Memory B cell (primary cell): Measurements from ENCODE around the gene ZBTB8A.
"Not testable (repeated sequence)": the region's sequence is repeated elsewhere in the genome, so short reads cannot be mapped to it uniquely, and the experiment has no call there.

Experiments
- ATAC-seq: fragments of 150-1000 bp; cut with Tn5 transposase; 2 replicates; pipeline ENCODE4 v1.10.0; 2021; ENCODE audit warnings: low read depth, mild to moderate bottlenecking, moderate library complexity
- DNase-seq, 2 donors: peaks; one replicate each; pipeline ENCODE4 v3.0.0; 2022; ENCODE audit warnings: low spot score in 2 of 2
- H3K27ac Mint-ChIP-seq: one replicate; pipeline ENCODE4 v1.8.0; 2022; ENCODE audit warnings: mild to moderate bottlenecking, moderate library complexity, mixed read lengths
- H3K27me3 Mint-ChIP-seq: one replicate; pipeline ENCODE4 v1.8.0; 2022; ENCODE audit warnings: mixed read lengths
- H3K36me3 Mint-ChIP-seq: one replicate; pipeline ENCODE4 v1.8.0; 2022; ENCODE audit warnings: mild to moderate bottlenecking, mixed read lengths
- H3K4me1 Mint-ChIP-seq: one replicate; pipeline ENCODE4 v1.8.0; 2022; ENCODE audit warnings: mixed read lengths
- H3K4me3 Mint-ChIP-seq: one replicate; pipeline ENCODE4 v1.8.0; 2022; ENCODE audit warnings: mild to moderate bottlenecking, moderate library complexity, mixed read lengths
- H3K9me3 Mint-ChIP-seq: one replicate; pipeline ENCODE4 v1.8.0; 2022; ENCODE audit warnings: mixed read lengths

Gene ZBTB8A

GRCh38 chr1:32557035-32557434 is 17.8 kb downstream of the ZBTB8A start:
- not testable (repeated sequence) for H3K27me3 Mint-ChIP-seq, ATAC-seq, DNase-seq, H3K4me3 Mint-ChIP-seq, H3K27ac Mint-ChIP-seq, H3K36me3 Mint-ChIP-seq, H3K9me3 Mint-ChIP-seq, H3K4me1 Mint-ChIP-seq

DNA sequence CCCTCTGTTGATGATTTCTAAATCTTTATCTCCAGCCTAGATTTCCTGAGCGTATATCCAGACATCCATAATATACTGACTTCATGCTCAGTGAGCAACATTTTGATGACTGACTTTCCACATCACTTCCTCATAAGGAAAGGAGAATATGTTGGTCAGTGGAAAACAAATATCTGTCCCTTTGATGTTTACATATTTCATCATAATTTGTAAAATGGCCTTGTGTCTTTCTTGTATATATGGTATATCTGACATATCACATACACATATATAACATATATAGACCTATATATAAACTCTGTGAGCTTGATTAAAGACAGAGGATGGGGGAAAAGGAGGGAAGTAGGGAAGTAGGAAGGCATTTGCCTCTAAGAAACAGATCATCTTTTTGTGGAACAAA is 18.6 kb downstream of the ZBTB8A start:
- peaks cover 2% of the 10 kb centered on the region for H3K36me3 Mint-ChIP-seq
- no peaks in the 10 kb centered on the region for H3K9me3 Mint-ChIP-seq
- H3K27me3 Mint-ChIP-seq, result peaks cover 2% of the 10 kb centered on the region
- H3K4me3 Mint-ChIP-seq, result no peak overlapping the region
- ATAC-seq (no peak), DNase-seq (no peak)
- H3K4me1 Mint-ChIP-seq, result no peaks in the 10 kb centered on the region
- H3K27ac Mint-ChIP-seq, result no peak overlapping the region

DNA sequence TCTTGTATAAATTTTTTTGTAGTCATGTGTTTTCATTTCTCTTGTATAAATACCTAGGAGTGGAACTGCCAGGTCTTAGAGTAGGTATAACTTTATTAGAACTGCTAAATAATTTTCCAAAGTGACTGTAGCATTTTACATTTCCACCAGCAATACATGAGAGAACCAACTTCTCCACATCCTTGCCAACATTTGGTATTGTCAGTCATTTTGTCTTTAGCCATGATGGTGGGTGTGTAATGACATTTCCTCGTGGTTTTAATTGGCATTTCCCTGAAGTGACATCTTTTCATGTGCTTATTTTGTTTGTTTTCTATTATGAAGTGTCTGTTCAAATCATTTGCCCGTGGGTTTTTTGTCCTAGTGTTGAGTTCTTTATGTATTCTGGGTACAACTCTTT is 29.7 kb downstream of the ZBTB8A start:
- no peak overlapping the region for H3K27ac Mint-ChIP-seq
- H3K9me3 Mint-ChIP-seq, result no peaks in the 10 kb centered on the region
- H3K27me3 Mint-ChIP-seq, result no peaks in the 10 kb centered on the region
- no peaks in the 10 kb centered on the region for H3K4me1 Mint-ChIP-seq
- H3K36me3 Mint-ChIP-seq, result no peaks in the 10 kb centered on the region
- no peak for ATAC-seq
- no peak overlapping the region for H3K4me3 Mint-ChIP-seq
- no peak for DNase-seq

DNA sequence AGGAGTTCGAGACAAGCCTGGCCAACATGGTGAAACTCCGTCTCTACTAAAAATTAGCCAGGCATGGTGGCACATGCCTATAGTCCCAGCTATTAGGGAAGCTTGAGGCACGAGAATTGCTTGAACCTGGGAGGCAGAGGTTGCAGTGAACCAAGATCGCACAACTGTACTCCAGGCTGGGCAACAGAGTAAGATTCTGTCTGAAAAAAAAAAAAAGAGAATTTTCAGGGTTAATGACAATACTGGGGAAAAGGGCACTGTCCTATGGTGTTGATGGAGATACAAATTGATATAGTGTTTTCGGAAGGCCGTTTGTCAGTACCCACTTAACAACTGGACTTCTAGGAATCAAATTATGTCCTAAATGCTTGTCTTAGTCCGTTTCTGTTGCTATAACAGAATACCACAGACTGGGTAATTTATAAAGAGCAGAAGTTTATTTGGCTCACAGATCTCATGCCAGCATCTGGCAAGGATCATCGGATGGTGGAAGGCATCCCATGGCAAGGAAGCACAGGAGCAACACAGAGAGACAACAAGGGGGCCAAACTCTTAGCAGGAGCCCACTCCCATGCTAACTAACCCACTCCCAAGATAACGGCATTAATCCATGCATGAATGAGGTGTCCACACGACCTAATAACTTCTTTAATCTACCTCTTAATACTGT is 41.3 kb downstream of the ZBTB8A start:
- Mint-ChIP-seq H3K27me3 (no peaks in the 10 kb centered on the region), H3K4me3 (no peak overlapping the region), H3K27ac (no peak overlapping the region), H3K4me1 (no peaks in the 10 kb centered on the region), H3K36me3 (no peaks in the 10 kb centered on the region), H3K9me3 (no peaks in the 10 kb centered on the region)
- DNase-seq (no peak), ATAC-seq (no peak)

GRCh38 chr1:32592943-32593342 is 53.7 kb downstream of the ZBTB8A start:
- H3K9me3 Mint-ChIP-seq, result no peaks in the 10 kb centered on the region
- no peaks in the 10 kb centered on the region for H3K36me3 Mint-ChIP-seq
- H3K27ac Mint-ChIP-seq, result no peak overlapping the region
- no peak overlapping the region for H3K4me3 Mint-ChIP-seq
- H3K4me1 Mint-ChIP-seq, result no peaks in the 10 kb centered on the region
- DNase-seq (no peak), ATAC-seq (no peak)
- peaks cover 1% of the 10 kb centered on the region for H3K27me3 Mint-ChIP-seq

DNA sequence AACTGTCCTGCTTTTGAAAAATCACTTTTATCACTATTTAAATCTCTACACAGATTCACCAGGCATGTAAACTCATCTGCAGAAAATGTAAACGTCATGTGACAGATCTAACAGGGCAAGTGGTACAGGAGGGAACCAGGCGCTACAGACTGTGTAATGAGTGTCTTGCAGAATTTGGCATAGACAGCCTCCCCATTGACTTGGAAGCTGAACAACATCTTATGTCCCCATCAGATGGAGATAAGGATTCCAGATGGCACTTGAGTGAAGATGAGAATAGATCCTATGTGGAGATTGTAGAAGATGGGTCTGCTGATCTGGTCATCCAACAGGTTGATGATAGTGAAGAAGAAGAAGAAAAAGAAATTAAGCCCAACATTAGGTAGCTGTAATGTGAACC is 60.8 kb downstream of the ZBTB8A start:
- no peak overlapping the region for H3K4me3 Mint-ChIP-seq
- no peaks in the 10 kb centered on the region for H3K9me3 Mint-ChIP-seq
- H3K27ac Mint-ChIP-seq, result no peak overlapping the region
- DNase-seq (no peak), ATAC-seq (no peak)
- H3K4me1 Mint-ChIP-seq, result peaks cover 2% of the 10 kb centered on the region
- H3K27me3 Mint-ChIP-seq, result peaks cover 2% of the 10 kb centered on the region
- H3K36me3 Mint-ChIP-seq, result no peaks in the 10 kb centered on the region

DNA sequence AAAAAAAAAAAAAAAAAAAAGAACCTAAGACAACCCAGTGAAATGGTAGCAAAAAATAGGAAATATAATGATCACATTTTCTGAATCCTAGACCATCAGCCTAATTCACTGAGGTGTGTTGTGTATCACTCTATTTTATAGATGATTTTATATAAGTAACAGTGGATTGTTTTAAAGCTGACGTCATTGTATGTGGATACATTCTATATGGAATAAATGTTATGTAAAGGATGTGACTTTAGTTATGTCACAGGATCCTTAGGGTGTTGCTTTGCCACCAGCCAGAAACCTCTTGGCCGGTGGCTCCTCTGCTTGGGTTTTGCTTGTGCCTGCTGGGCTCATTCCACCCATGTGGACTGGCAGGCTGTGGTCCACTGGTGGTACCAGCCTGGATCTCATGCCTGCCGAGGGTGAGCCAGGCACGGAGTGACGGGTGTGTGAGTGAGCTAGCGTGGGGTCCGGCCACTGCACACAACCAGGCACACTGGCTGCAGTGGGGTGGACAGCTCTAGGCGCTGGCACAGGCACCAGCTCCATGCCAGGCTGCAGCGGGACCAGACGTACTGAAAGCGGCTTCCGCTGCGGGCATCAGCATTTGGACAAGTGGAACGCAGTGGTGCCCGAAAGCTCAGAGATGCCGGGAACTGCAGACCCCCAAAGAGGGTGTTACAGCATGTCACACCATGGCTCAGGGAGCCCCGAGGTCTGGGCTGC is 66.6 kb downstream of the ZBTB8A start:
- H3K36me3 Mint-ChIP-seq, result no peaks in the 10 kb centered on the region
- H3K27me3 Mint-ChIP-seq, result no peaks in the 10 kb centered on the region
- DNase-seq (no peak), ATAC-seq (no peak)
- no peaks in the 10 kb centered on the region for H3K4me1 Mint-ChIP-seq
- no peak overlapping the region for H3K4me3 Mint-ChIP-seq
- H3K27ac Mint-ChIP-seq, result no peak overlapping the region
- no peaks in the 10 kb centered on the region for H3K9me3 Mint-ChIP-seq

DNA sequence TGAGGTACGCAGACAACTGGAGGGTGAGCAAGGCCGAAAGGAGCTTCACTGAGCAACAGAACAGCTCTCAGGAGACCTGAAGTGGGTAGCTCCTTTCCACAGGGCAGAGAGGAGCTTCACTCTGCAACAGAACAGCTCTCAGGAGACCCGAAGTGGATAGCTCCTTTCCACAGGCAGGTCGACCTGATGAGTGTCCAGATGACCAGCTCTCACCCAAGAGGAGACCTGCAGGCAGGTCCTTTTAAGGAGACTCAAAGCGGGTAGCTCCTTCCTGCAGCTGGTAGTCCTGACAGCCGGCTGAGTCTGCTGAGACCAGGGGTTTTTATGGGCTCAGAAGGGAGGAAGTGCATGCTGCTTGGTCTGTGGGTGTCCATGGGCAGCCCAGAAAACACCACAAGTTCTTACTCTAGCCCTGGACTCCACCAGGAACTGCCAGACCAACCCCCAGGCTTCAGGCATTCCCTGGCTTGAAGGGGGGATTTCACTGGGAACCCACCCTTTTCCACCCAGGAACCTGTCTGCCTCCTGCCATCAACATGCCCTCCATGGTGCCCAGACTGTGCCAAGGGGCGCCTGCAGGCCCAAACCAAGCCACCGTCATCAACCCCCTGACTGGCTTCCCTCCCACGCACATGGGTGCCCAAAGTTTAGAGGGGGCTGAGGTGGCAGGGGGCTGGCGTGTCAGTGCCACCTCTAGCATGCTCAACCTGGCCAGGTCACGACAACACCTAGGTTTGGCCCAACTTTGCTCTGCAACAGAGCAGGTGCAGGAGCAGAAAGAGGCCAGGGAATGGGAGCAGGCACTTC is 67.5 kb downstream of the ZBTB8A start:
- H3K27ac Mint-ChIP-seq, result no peak overlapping the region
- no peaks in the 10 kb centered on the region for H3K9me3 Mint-ChIP-seq
- no peak overlapping the region for H3K4me3 Mint-ChIP-seq
- H3K27me3 Mint-ChIP-seq, result no peaks in the 10 kb centered on the region
- no peaks in the 10 kb centered on the region for H3K36me3 Mint-ChIP-seq
- no peaks in the 10 kb centered on the region for H3K4me1 Mint-ChIP-seq
- no peak for DNase-seq
- no peak for ATAC-seq

DNA sequence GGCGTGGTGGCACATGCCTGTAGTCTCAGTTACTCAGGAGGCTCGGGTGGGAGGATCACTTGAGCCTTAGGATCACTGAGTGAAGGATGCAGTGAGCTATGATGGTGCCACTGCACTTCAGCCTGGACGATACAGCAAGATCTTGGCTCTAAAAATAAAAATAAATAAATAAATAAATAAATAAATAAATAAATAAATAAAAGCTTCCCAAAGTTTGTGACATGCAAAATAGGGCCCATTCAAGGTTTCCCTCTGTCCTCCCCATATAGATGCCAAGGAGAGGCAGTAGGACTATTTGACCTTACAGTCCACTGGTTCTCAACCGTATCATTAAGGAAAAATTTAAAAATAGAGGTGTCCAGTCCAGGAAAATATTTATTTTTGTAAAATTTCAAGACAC is 70.0 kb downstream of the ZBTB8A start:
- no peak for ATAC-seq
- Mint-ChIP-seq H3K27me3 (peaks cover 2% of the 10 kb centered on the region), H3K27ac (no peak overlapping the region), H3K36me3 (no peaks in the 10 kb centered on the region), H3K4me3 (no peak overlapping the region), H3K9me3 (no peaks in the 10 kb centered on the region), H3K4me1 (peaks cover 3% of the 10 kb centered on the region)
- DNase-seq, result no peak

DNA sequence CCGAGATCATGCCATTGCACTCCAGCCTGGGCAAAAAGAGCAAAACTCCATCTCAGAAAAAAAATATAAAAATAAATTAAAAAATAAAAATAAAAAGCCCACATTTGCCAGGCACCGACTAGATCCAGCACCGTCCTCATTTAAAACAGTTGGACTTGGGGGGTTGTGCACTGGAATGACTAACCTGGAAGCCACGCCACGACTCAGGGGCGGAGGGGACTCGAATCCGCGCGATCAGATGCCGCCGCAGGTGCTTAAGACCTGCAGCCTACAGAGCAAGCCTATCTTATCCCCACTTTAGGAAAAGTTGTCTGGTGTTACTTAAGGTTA is 72.6 kb downstream of the ZBTB8A start:
- Mint-ChIP-seq H3K4me3 (peak overlapping the region; percentile 71), H3K36me3 (no peaks in the 10 kb centered on the region), H3K27ac (no peak overlapping the region), H3K9me3 (no peaks in the 10 kb centered on the region), H3K27me3 (peaks cover 2% of the 10 kb centered on the region), H3K4me1 (peaks cover 3% of the 10 kb centered on the region)
- no peak for ATAC-seq
- no peak for DNase-seq

DNA sequence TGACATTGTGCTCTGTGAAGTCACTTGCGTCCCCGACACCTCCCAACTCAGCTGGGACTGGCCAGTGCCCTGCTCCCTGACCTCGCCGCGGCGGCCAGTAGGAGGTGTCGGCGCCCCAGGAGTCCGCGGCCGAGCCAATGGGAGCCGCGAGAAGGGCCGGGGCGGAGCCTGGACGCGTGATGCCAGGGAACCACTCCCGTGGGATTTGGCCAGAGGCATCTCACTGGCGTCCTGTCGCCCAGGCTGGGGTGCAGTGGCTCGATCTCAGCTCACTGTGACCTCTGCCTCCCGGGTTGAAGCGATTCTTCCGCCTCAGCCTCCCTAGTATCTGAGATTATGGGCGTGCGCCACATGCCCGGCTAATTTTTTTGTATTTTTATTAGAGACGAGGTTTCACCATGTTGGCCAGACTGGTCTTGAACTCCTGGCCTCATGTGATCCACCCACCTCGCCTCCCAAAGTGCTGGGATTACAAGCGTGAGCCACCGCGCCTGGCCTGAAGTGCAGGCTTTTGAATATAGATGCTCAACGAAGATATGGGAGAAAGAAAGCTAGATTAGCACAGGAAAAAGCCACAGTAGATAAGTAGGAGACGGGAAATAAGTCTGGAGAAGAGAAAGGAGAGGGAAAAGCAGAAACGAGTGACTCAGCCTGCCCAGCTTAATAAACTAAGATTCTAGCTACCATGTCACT is 73.1 kb downstream of the ZBTB8A start:
- Mint-ChIP-seq H3K4me1 (peaks cover 3% of the 10 kb centered on the region), H3K9me3 (no peaks in the 10 kb centered on the region), H3K27me3 (peaks cover 2% of the 10 kb centered on the region), H3K27ac (no peak overlapping the region), H3K4me3 (peak overlapping the region; percentile 71), H3K36me3 (no peaks in the 10 kb centered on the region)
- DNase-seq, result peak; percentile 5 to 26
- ATAC-seq, result peak; percentile 87

GRCh38 chr1:32613472-32613871 is 74.2 kb downstream of the ZBTB8A start:
- Mint-ChIP-seq H3K36me3 (peaks cover 2% of the 10 kb centered on the region), H3K27me3 (peaks cover 2% of the 10 kb centered on the region), H3K4me3 (no peak overlapping the region), H3K9me3 (no peaks in the 10 kb centered on the region), H3K27ac (no peak overlapping the region), H3K4me1 (peaks cover 3% of the 10 kb centered on the region)
- ATAC-seq (no peak), DNase-seq (no peak)

GRCh38 chr1:32618673-32619221 is 79.5 kb downstream of the ZBTB8A start:
- no peak overlapping the region for H3K27ac Mint-ChIP-seq
- H3K9me3 Mint-ChIP-seq, result peaks cover 4% of the 10 kb centered on the region
- H3K4me1 Mint-ChIP-seq, result peaks cover 10% of the 10 kb centered on the region
- peaks cover 19% of the 10 kb centered on the region for H3K36me3 Mint-ChIP-seq
- no peak overlapping the region for H3K4me3 Mint-ChIP-seq
- DNase-seq, result no peak
- no peak for ATAC-seq
- no peaks in the 10 kb centered on the region for H3K27me3 Mint-ChIP-seq
